Activated T-cell treated with anti-CD3 and anti-CD28 coated beads for 4 hours (primary cell): ENCODE data around the gene AGRN.
"Not testable (repeated sequence)": the region's sequence is repeated elsewhere in the genome, so short reads cannot be mapped to it uniquely, and the experiment has no call there.

Experiments
- DNase-seq: peaks from one replicate; pipeline ENCODE4 v3.0.0-alpha.2; 2020

The AGRN gene

GRCh38 chr1:1069056-1069710, 49.3 kb downstream of the AGRN start:
- DNase-seq, result peak; percentile 89

- DNase-seq, result no peak
Observed at GRCh38 chr1:1069711-1070676, 50.1 kb downstream of the AGRN start.

- no peak for DNase-seq
Observed at GRCh38 chr1:1071486-1072298, 51.8 kb downstream of the AGRN start.

GRCh38 chr1:1072299-1072848, 52.5 kb downstream of the AGRN start:
- DNase-seq, result no peak

GRCh38 chr1:1072849-1073742, 53.2 kb downstream of the AGRN start:
- DNase-seq, result no peak

GRCh38 chr1:1073743-1074587, 54.0 kb downstream of the AGRN start, which contains the start of gene RNF223:
RNF223 (minus strand) TSS chr1:1074306; CDS start chr1:1072566, 1,740 bp downstream.
- DNase-seq, result no peak

- no peak for DNase-seq
Observed at GRCh38 chr1:1074631-1075147, 54.8 kb downstream of the AGRN start.

GRCh38 chr1:1075148-1075935, 55.4 kb downstream of the AGRN start:
- DNase-seq, result no peak

- not testable (repeated sequence) for DNase-seq
Observed at GRCh38 chr1:1077396-1077795, 57.5 kb downstream of the AGRN start.

- peak; percentile 39 for DNase-seq
Observed at GRCh38 chr1:1079408-1080121, 59.6 kb downstream of the AGRN start.

- DNase-seq, result no peak
Observed at GRCh38 chr1:1080122-1080757, 60.3 kb downstream of the AGRN start.

GRCh38 chr1:1080951-1081310, 61.0 kb downstream of the AGRN start:
- DNase-seq, result no peak

GRCh38 chr1:1081311-1082238, 61.7 kb downstream of the AGRN start:
- DNase-seq, result no peak

GRCh38 chr1:1082239-1082775, 62.4 kb downstream of the AGRN start:
- DNase-seq, result no peak

GRCh38 chr1:1082776-1083415, 63.0 kb downstream of the AGRN start:
- no peak for DNase-seq
